Posterior vena cava (tissue), 2 donors: ENCODE results near the gene CALM1. TPM values are rescaled to one million over a fixed set of nuclear protein-coding genes. Genes with fewer than 3 reads are reported as not detected.

Experiments used
- DNase-seq: peaks from one replicate; pipeline ENCODE4 v3.0.0-alpha.2; 2020; ENCODE audit warnings: low spot score
- intact Hi-C, 2 donors: fragments of 100-400 bp; cut with DNase I; formaldehyde crosslinking; loops; one replicate each; pipeline versions ENCODE4 v1.14.1 to v1.14.2; 2022 to 2023
- total RNA-seq, 2 donors: library from RNA; stranded (reverse); fragmentation: NEBNext Ultra II Directional; extraction: Animal tissue kit (Norgen Biotek cat#: 25700); gene quantifications; one replicate each; pipeline ENCODE4 v1.2.1, GENCODE V29; 2021
- donor health status: DM: yes; HTN: yes; CAD: no.
- donor health status: DM: yes; HTN: yes; CAD: no.

The CALM1 gene
- total RNA-seq, 2 donors from 2014 or later = 662 to 764 TPM

GRCh38 chr14:90427848-90428426 lies 31.1 kb downstream of the CALM1 start:
- peak; percentile 50 for DNase-seq
- intact Hi-C loops = no loop called here

GRCh38 chr14:90428676-90429075 lies 31.8 kb downstream of the CALM1 start:
- DNase-seq = peak; percentile 22
- intact Hi-C loops = no loop called here

- intact Hi-C loops = no loop called here
- peak; percentile 16 for DNase-seq
These were observed 32.4 kb downstream of the CALM1 start for GRCh38 chr14:90429236-90429635.

GRCh38 chr14:90429754-90430153 lies 32.9 kb downstream of the CALM1 start:
- intact Hi-C loops = no loop called here
- DNase-seq = peak; percentile 20

- peak; percentile 54 for DNase-seq
- intact Hi-C loops = no loop called here
These were observed 37.7 kb downstream of the CALM1 start for GRCh38 chr14:90434370-90435020.

- DNase-seq = no peak
These were observed 42.0 kb downstream of the CALM1 start for GRCh38 chr14:90438841-90439240.

GRCh38 chr14:90440021-90440451 lies 43.2 kb downstream of the CALM1 start:
- intact Hi-C loops = no loop called here

More at GRCh38 chr14:90438841-90439240, 42.0 kb downstream of the CALM1 start:
- intact Hi-C loops = no loop called here

GRCh38 chr14:90440592-90440991 lies 43.8 kb downstream of the CALM1 start:
- DNase-seq = no peak
- intact Hi-C loops = no loop called here

More at GRCh38 chr14:90440021-90440451, 43.2 kb downstream of the CALM1 start:
- DNase-seq = no peak

- DNase-seq = no peak
- intact Hi-C loops = no loop called here
These were observed 45.6 kb downstream of the CALM1 start for GRCh38 chr14:90442388-90442787.

GRCh38 chr14:90443161-90444076 lies 46.6 kb downstream of the CALM1 start:
- intact Hi-C loops = no loop called here
- peak; percentile 22 for DNase-seq

- DNase-seq = peak; percentile 58
- intact Hi-C loops = no loop called here
These were observed 47.4 kb downstream of the CALM1 start for GRCh38 chr14:90444077-90444696.

- intact Hi-C loops = no loop called here
- DNase-seq = no peak
These were observed 48.2 kb downstream of the CALM1 start for GRCh38 chr14:90445011-90445410.

- intact Hi-C loops = no loop called here
- no peak for DNase-seq
These were observed 49.6 kb downstream of the CALM1 start for GRCh38 chr14:90446405-90446804.

- intact Hi-C loops = no loop called here
- no peak for DNase-seq
These were observed 51.1 kb downstream of the CALM1 start for GRCh38 chr14:90447720-90448497.

GRCh38 chr14:90449411-90449810 lies 52.6 kb downstream of the CALM1 start:
- intact Hi-C loops = no loop called here
- no peak for DNase-seq

- no peak for DNase-seq
- intact Hi-C loops = no loop called here
These were observed 53.3 kb downstream of the CALM1 start for GRCh38 chr14:90450151-90450550.

GRCh38 chr14:90450667-90451066 lies 53.8 kb downstream of the CALM1 start:
- no peak for DNase-seq
- intact Hi-C loops = no loop called here

- no peak for DNase-seq
- intact Hi-C loops = no loop called here
These were observed 54.6 kb downstream of the CALM1 start for GRCh38 chr14:90451443-90451842.

- no peak for DNase-seq
- intact Hi-C loops = no loop called here
These were observed 55.1 kb downstream of the CALM1 start for GRCh38 chr14:90451961-90452360.
